OCI-LY3 (cell line): ENCODE results near the gene RAPGEF3.

ENCODE experiments used
- EZH2phosphoT487 ChIP-seq: fragments of 200-600 bp; shearing (Covaris generic); IDR thresholded peaks from 2 replicates; pipeline ENCODE4 v1.6.1; 2018; ENCODE audit warnings: antibody characterized with exemption, mixed run types, low read depth
- TF ChIP-seq, protein P1 (sequence below): fragments of 200-600, 300-600 bp; sonication (generic); IDR thresholded peaks from 2 replicates; pipeline ENCODE4 v1.5.1; 2014; ENCODE audit warnings: antibody characterized with exemption, low read length, low read depth

- TF ChIP-seq, protein P1, sequence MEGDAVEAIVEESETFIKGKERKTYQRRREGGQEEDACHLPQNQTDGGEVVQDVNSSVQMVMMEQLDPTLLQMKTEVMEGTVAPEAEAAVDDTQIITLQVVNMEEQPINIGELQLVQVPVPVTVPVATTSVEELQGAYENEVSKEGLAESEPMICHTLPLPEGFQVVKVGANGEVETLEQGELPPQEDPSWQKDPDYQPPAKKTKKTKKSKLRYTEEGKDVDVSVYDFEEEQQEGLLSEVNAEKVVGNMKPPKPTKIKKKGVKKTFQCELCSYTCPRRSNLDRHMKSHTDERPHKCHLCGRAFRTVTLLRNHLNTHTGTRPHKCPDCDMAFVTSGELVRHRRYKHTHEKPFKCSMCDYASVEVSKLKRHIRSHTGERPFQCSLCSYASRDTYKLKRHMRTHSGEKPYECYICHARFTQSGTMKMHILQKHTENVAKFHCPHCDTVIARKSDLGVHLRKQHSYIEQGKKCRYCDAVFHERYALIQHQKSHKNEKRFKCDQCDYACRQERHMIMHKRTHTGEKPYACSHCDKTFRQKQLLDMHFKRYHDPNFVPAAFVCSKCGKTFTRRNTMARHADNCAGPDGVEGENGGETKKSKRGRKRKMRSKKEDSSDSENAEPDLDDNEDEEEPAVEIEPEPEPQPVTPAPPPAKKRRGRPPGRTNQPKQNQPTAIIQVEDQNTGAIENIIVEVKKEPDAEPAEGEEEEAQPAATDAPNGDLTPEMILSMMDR = no peak
- TF ChIP-seq EZH2phosphoT487 = no peak
These were observed 25.4 kb upstream of the RAPGEF3 start for GRCh38 chr12:47783821-47784819.
